Ovary (tissue), 3 donors: ENCODE results near the gene ATP5F1B.

Experiments
- CTCF ChIP-seq, 3 donors: fragments of 450-650 bp in 2 of 3; fragments of 200-600 bp in 1 of 3; IDR thresholded peaks; one replicate each; pipeline versions ENCODE4 v1.5.1 to v1.8.0; 2016 to 2022; ENCODE audit warnings: antibody characterized with exemption in 3 of 3, mild to moderate bottlenecking in 1 of 3
- POLR2A ChIP-seq: fragments of 450-650 bp; IDR thresholded peaks from one replicate; pipeline ENCODE4 v1.6.1; 2017; ENCODE audit warnings: antibody characterized with exemption, mild to moderate bottlenecking, moderate library complexity
- donor health status: DM: no; HTN: no; CAD: no.

DNA sequence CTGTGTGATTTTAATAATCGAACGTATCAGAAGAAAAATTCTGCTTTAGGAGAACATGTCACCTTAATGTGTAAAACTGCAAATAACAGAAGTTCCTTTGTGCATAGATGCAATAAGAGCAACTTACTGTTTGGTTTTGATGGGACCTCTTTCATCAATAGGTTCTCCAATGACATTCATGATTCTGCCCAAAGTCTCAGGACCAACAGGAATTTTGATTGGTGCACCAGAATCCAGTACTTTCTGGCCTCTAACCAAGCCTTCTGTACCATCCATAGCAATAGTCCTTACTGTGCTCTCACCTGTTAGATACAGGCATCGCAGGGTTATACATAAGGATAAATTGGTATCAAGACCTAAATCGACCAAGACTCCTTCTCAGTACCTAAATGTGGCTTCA, 1.1 kb downstream of the ATP5F1B start:
- TF ChIP-seq CTCF (IDR thresholded peaks at IDR 0.05) (no peak), POLR2A (no peak)
